Karpas-422 (cell line): ENCODE measurements around the gene ITLN2. TPM values are rescaled to one million over a fixed set of nuclear protein-coding genes. Genes with fewer than 3 reads are reported as not detected.
A peak's percentile ranks its signal among the peaks of the same experiment; 100 is the strongest.

Experiments used
- DNase-seq: peaks from one replicate; pipeline ENCODE4 v3.0.0-alpha.2; 2015
- H2AFZ ChIP-seq: fragments of 200-600 bp; sonication (generic); 2 replicates; pipeline ENCODE4 v1.6.1; 2014; ENCODE audit warnings: antibody characterized with exemption, low read length, mixed read lengths
- H3K27ac ChIP-seq: fragments of 200-600 bp; sonication (generic); 2 replicates; pipeline ENCODE4 v1.5.1; 2014; ENCODE audit warnings: mild to moderate bottlenecking, low read length, moderate library complexity
- H3K27me3 ChIP-seq: fragments of 200-600 bp; sonication (generic); 2 replicates; pipeline ENCODE4 v1.6.1; 2014; ENCODE audit warnings: low read length, mixed read lengths
- H3K36me3 ChIP-seq: fragments of 200-600 bp; sonication (generic); 2 replicates; pipeline ENCODE4 v1.6.1; 2014; ENCODE audit warnings: low read length, mixed read lengths; ENCODE audit not compliant: insufficient read depth
- H3K4me1 ChIP-seq: fragments of 200-600 bp; sonication (generic); 2 replicates; pipeline ENCODE4 v1.6.1; 2014; ENCODE audit warnings: mild to moderate bottlenecking, low read length, mixed read lengths
- H3K4me2 ChIP-seq: fragments of 200-600 bp; sonication (generic); 2 replicates; pipeline ENCODE4 v1.6.1; 2014; ENCODE audit warnings: low read length, low read depth, mild to moderate bottlenecking; ENCODE audit not compliant: poor library complexity, severe bottlenecking
- H3K4me3 ChIP-seq: fragments of 200-600 bp; sonication (generic); 2 replicates; pipeline ENCODE4 v1.5.1; 2014; ENCODE audit warnings: mild to moderate bottlenecking, antibody characterized with exemption, low read length, mixed read lengths
- H3K79me2 ChIP-seq: fragments of 200-600 bp; sonication (generic); 2 replicates; pipeline ENCODE4 v1.6.1; 2014; ENCODE audit warnings: mild to moderate bottlenecking, low read length, mixed read lengths
- H3K9ac ChIP-seq: fragments of 200-600 bp; sonication (generic); 2 replicates; pipeline ENCODE4 v1.6.0; 2014; ENCODE audit warnings: low read length
- H3K9me2 ChIP-seq: fragments of 200-600 bp; sonication (generic), shearing (Covaris generic); replicated peaks from 2 replicates; pipeline ENCODE4 v1.6.0; 2014; ENCODE audit warnings: mild to moderate bottlenecking, low read length, moderate library complexity; ENCODE audit not compliant: insufficient read depth
- H3K9me3 ChIP-seq: fragments of 300-700, 200-600 bp; sonication (generic); 2 replicates; pipeline ENCODE4 v1.6.1; 2014; ENCODE audit warnings: low read length, mixed read lengths
- H4K20me1 ChIP-seq: fragments of 200-600 bp; sonication (generic); 2 replicates; pipeline ENCODE4 v1.6.1; 2014; ENCODE audit warnings: mild to moderate bottlenecking, antibody characterized with exemption, low read length, low read depth; ENCODE audit not compliant: insufficient read depth
- total RNA-seq: library from RNA; depleted of rRNA; stranded (reverse); fragments of >200 nt; shearing (Covaris generic); gene quantifications from 2 replicates; pipeline ENCODE4 v1.2.3, GENCODE V29; 2014; ENCODE audit warnings: low replicate concordance

Gene ITLN2
- total RNA-seq, 1 experiment from 2014 or later = not detected

- no peaks in the 10 kb centered on the region for H4K20me1 ChIP-seq
- H3K4me1 ChIP-seq = no peaks in the 10 kb centered on the region
- no peak for DNase-seq
- H3K9me3 ChIP-seq = no peaks in the 10 kb centered on the region
- no peak overlapping the region for H3K27ac ChIP-seq
- no peaks in the 10 kb centered on the region for H3K9me2 ChIP-seq
- H2AFZ ChIP-seq = no peak overlapping the region
- H3K4me3 ChIP-seq = no peak overlapping the region
- no peaks in the 10 kb centered on the region for H3K36me3 ChIP-seq
- no peaks in the 10 kb centered on the region for H3K79me2 ChIP-seq
- no peak overlapping the region for H3K4me2 ChIP-seq
- H3K9ac ChIP-seq = no peak overlapping the region
- no peaks in the 10 kb centered on the region for H3K27me3 ChIP-seq
Observed at GRCh38 chr1:160972939-160973338, 18.3 kb upstream of the ITLN2 start.

- no peak overlapping the region for H3K4me2 ChIP-seq
- H3K9me2 ChIP-seq = no peaks in the 10 kb centered on the region
- no peaks in the 10 kb centered on the region for H3K79me2 ChIP-seq
- H3K27me3 ChIP-seq = no peaks in the 10 kb centered on the region
- H3K4me3 ChIP-seq = no peak overlapping the region
- H4K20me1 ChIP-seq = no peaks in the 10 kb centered on the region
- H2AFZ ChIP-seq = no peak overlapping the region
- no peak for DNase-seq
- no peak overlapping the region for H3K9ac ChIP-seq
- no peaks in the 10 kb centered on the region for H3K9me3 ChIP-seq
- H3K36me3 ChIP-seq = no peaks in the 10 kb centered on the region
- H3K4me1 ChIP-seq = no peaks in the 10 kb centered on the region
- no peak overlapping the region for H3K27ac ChIP-seq
Observed at GRCh38 chr1:160971618-160972056, 17.0 kb upstream of the ITLN2 start.

GRCh38 chr1:160963521-160963920 lies 8.9 kb upstream of the ITLN2 start:
- no peak overlapping the region for H3K4me3 ChIP-seq
- H3K9me2 ChIP-seq = no peaks in the 10 kb centered on the region
- H3K27ac ChIP-seq = no peak overlapping the region
- H3K9me3 ChIP-seq = no peaks in the 10 kb centered on the region
- DNase-seq = no peak
- no peak overlapping the region for H2AFZ ChIP-seq
- H3K9ac ChIP-seq = no peak overlapping the region
- no peaks in the 10 kb centered on the region for H4K20me1 ChIP-seq
- H3K79me2 ChIP-seq = no peaks in the 10 kb centered on the region
- H3K4me2 ChIP-seq = no peak overlapping the region
- no peaks in the 10 kb centered on the region for H3K4me1 ChIP-seq
- H3K36me3 ChIP-seq = no peaks in the 10 kb centered on the region
- H3K27me3 ChIP-seq = no peaks in the 10 kb centered on the region

DNA sequence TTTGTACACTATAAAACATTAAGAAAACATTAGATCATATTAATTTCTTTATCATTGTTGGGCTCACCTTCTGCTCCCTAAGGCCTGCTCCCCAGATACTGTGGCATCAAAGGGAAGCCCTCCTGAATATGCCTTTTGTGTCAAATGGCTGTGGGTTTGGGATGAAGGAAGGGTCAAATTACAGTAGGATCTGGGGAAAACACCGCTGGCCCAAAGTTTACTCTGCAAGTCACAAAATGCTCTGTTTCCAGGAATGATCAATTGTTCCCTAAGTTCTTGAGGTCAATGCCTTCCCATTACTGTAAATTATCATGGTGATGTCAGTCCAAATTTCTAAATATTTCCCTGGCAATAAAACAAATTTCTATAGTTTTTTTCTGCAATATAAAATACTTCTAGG lies 6.8 kb upstream of the ITLN2 start:
- Histone ChIP-seq H3K9ac (no peak overlapping the region), H3K4me2 (no peak overlapping the region), H2AFZ (no peak overlapping the region), H3K4me3 (no peak overlapping the region), H4K20me1 (no peaks in the 10 kb centered on the region), H3K9me2 (no peaks in the 10 kb centered on the region), H3K79me2 (no peaks in the 10 kb centered on the region), H3K27me3 (no peaks in the 10 kb centered on the region), H3K36me3 (no peaks in the 10 kb centered on the region), H3K4me1 (no peaks in the 10 kb centered on the region), H3K9me3 (no peaks in the 10 kb centered on the region), H3K27ac (no peak overlapping the region)
- no peak for DNase-seq

GRCh38 chr1:160956966-160957365 lies 2.4 kb upstream of the ITLN2 start:
- Histone ChIP-seq H3K4me3 (no peak overlapping the region), H3K9me2 (no peaks in the 10 kb centered on the region), H3K79me2 (no peaks in the 10 kb centered on the region), H3K4me2 (no peak overlapping the region), H3K27ac (no peak overlapping the region), H3K9me3 (no peaks in the 10 kb centered on the region), H4K20me1 (no peaks in the 10 kb centered on the region), H3K27me3 (no peaks in the 10 kb centered on the region), H3K36me3 (no peaks in the 10 kb centered on the region), H3K4me1 (no peaks in the 10 kb centered on the region), H3K9ac (no peak overlapping the region), H2AFZ (no peak overlapping the region)
- no peak for DNase-seq

DNA sequence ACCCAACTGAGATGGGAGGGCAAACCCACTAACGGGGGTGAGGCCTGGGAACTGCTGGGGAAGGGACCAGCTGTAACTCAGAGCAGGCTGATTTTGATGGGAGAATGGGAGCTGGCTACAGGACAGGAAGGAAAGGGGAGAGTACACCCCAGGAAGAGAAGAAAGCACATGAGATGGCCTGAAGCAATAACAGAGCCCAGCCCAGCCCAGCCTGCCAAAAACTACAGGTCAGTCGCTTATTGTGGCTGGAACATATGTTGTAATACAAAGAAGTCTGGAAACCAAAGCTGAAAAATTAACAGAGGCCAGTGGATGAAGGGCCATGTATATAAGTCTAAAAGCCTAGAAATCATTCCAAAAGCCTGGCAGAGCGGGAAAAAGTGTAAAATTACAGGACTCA lies 1.6 kb downstream of the ITLN2 start:
- Histone ChIP-seq H3K9me2 (no peaks in the 10 kb centered on the region), H3K36me3 (no peaks in the 10 kb centered on the region), H3K4me3 (no peak overlapping the region), H2AFZ (no peak overlapping the region), H3K4me2 (no peak overlapping the region), H3K27ac (no peak overlapping the region), H3K9me3 (no peaks in the 10 kb centered on the region), H4K20me1 (no peaks in the 10 kb centered on the region), H3K4me1 (no peaks in the 10 kb centered on the region), H3K9ac (no peak overlapping the region), H3K79me2 (no peaks in the 10 kb centered on the region), H3K27me3 (no peaks in the 10 kb centered on the region)
- DNase-seq = no peak

DNA sequence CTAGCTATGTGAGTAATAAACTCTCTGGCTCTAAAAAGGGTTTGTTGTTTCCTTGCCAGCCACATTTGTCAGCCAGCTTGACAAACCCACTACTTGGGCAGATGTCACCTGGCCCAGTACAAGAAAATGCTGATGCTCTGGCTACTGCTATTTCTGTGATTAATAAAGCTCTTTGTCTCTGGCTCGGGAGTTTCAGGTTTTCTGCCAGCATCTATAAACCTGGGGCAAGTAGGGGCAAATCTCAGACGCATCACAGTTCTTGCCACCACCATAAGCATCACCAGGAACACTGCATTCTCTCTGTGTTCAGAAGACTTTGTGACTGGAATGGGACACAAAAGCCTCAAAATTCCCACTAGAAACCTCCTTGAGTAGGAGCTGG lies 2.5 kb downstream of the ITLN2 start:
- no peaks in the 10 kb centered on the region for H3K4me1 ChIP-seq
- no peaks in the 10 kb centered on the region for H3K9me3 ChIP-seq
- H3K9ac ChIP-seq = no peak overlapping the region
- H3K36me3 ChIP-seq = no peaks in the 10 kb centered on the region
- H2AFZ ChIP-seq = no peak overlapping the region
- H3K27me3 ChIP-seq = no peaks in the 10 kb centered on the region
- no peak overlapping the region for H3K4me3 ChIP-seq
- H3K79me2 ChIP-seq = no peaks in the 10 kb centered on the region
- H3K4me2 ChIP-seq = no peak overlapping the region
- H3K9me2 ChIP-seq = no peaks in the 10 kb centered on the region
- no peaks in the 10 kb centered on the region for H4K20me1 ChIP-seq
- H3K27ac ChIP-seq = no peak overlapping the region
- no peak for DNase-seq

GRCh38 chr1:160951443-160952128 lies 3.0 kb downstream of the ITLN2 start:
- Histone ChIP-seq H3K4me2 (no peak overlapping the region), H2AFZ (no peak overlapping the region), H3K36me3 (no peaks in the 10 kb centered on the region), H3K9ac (no peak overlapping the region), H3K9me3 (no peaks in the 10 kb centered on the region), H4K20me1 (no peaks in the 10 kb centered on the region), H3K9me2 (no peaks in the 10 kb centered on the region), H3K27ac (no peak overlapping the region), H3K79me2 (no peaks in the 10 kb centered on the region), H3K4me3 (no peak overlapping the region), H3K4me1 (no peaks in the 10 kb centered on the region), H3K27me3 (no peaks in the 10 kb centered on the region)
- peak; percentile 87 for DNase-seq
